IMR-90 (cell line): ENCODE measurements around the gene CD34. TPM values are rescaled to one million over a fixed set of nuclear protein-coding genes. Genes with fewer than 3 reads are reported as not detected.

Experiments used
- ATAC-seq: fragments of 200-7000 bp; cut with Tn5 transposase; 2 replicates; pipeline ENCODE4 v1.9.1; 2020; ENCODE audit warnings: low read depth, mild to moderate bottlenecking, moderate library complexity
- BruUV-seq: library from RNA; stranded (reverse); fragments of 400-500 nt; replicated peaks from 2 replicates; lab custom pipeline; 2021; lab: Mats Ljungman, UMichigan
- CTCF ChIA-PET: fragments of 300-600 bp; formaldehyde crosslinking; extraction: SDS; loops from one replicate; lab custom pipeline; 2021; ENCODE audit warnings: antibody characterized with exemption; lab: Yijun Ruan, JAX
- POLR2A ChIA-PET: fragments of 300-600 bp; sonication (Branson Sonifier 250); formaldehyde crosslinking; loops from one replicate; lab custom pipeline; 2022; ENCODE audit warnings: antibody characterized with exemption; ENCODE audit not compliant: unreplicated experiment; lab: Charles Lee
- DNase-seq: peaks from one replicate; pipeline ENCODE4 v3.0.0; 2013
- H2AFZ ChIP-seq: replicated peaks from 2 replicates; pipeline ENCODE3; 2013; ENCODE audit warnings: low read length, mild to moderate bottlenecking; ENCODE audit not compliant: poor library complexity
- H2AK5ac ChIP-seq: 2 replicates; pipeline ENCODE4 v1.6.1; 2013; ENCODE audit warnings: low read depth, low read length, inconsistent platforms
- H2AK9ac ChIP-seq: replicated peaks from 2 replicates; pipeline ENCODE3; 2013; ENCODE audit warnings: mild to moderate bottlenecking, low read depth, low read length, moderate library complexity; ENCODE audit not compliant: poor library complexity
- H2BK120ac ChIP-seq: 2 replicates; pipeline ENCODE4 v1.6.1; 2013; ENCODE audit warnings: low read depth, low read length, inconsistent platforms
- H2BK15ac ChIP-seq: 3 replicates; pipeline ENCODE4 v1.6.1; 2013; ENCODE audit warnings: low read depth, low read length, inconsistent platforms
- H2BK20ac ChIP-seq: 2 replicates; pipeline ENCODE4 v1.6.1; 2013; ENCODE audit warnings: low read depth, mild to moderate bottlenecking, inconsistent platforms, low read length, moderate library complexity
- H2BK5ac ChIP-seq: 2 replicates; pipeline ENCODE4 v1.6.1; 2013; ENCODE audit warnings: mild to moderate bottlenecking, low read depth, low read length, inconsistent platforms; ENCODE audit not compliant: poor library complexity, severe bottlenecking
- H3K14ac ChIP-seq: replicated peaks from 2 replicates; pipeline ENCODE4 v1.6.1; 2013; ENCODE audit warnings: low read depth, low read length, inconsistent platforms
- H3K18ac ChIP-seq: 2 replicates; pipeline ENCODE4 v1.6.1; 2013; ENCODE audit warnings: low read depth, low read length, control low read depth
- H3K23ac ChIP-seq: 2 replicates; pipeline ENCODE4 v1.6.1; 2013; ENCODE audit warnings: low read depth, low read length, inconsistent platforms
- H3K27ac ChIP-seq: 2 replicates; pipeline ENCODE4 v1.5.1; 2013; ENCODE audit warnings: mild to moderate bottlenecking, control low read depth, low read length; ENCODE audit not compliant: insufficient read depth
- H3K27me3 ChIP-seq: 2 replicates; pipeline ENCODE4 v1.6.1; 2013; ENCODE audit warnings: low read length; ENCODE audit not compliant: control insufficient read depth, insufficient read depth
- H3K36me3 ChIP-seq: 2 replicates; pipeline ENCODE4 v1.6.1; 2013; ENCODE audit warnings: low read length, mixed read lengths; ENCODE audit not compliant: control insufficient read depth, insufficient read depth
- H3K4ac ChIP-seq: 2 replicates; pipeline ENCODE4 v1.6.1; 2013; ENCODE audit warnings: low read depth, low read length, inconsistent platforms
- H3K4me1 ChIP-seq: 2 replicates; pipeline ENCODE4 v1.6.1; 2013; ENCODE audit warnings: low read length, mixed read lengths; ENCODE audit not compliant: control insufficient read depth, insufficient read depth
- H3K4me2 ChIP-seq: 2 replicates; pipeline ENCODE4 v1.6.1; 2013; ENCODE audit warnings: low read depth, mild to moderate bottlenecking, control low read depth, low read length, moderate library complexity
- H3K4me3 ChIP-seq: 2 replicates; pipeline ENCODE4 v1.5.1; 2013; ENCODE audit warnings: low read depth, mild to moderate bottlenecking, control low read depth, low read length, moderate library complexity; ENCODE audit not compliant: insufficient read depth
- H3K56ac ChIP-seq: 2 replicates; pipeline ENCODE4 v1.6.1; 2013; ENCODE audit warnings: low read length, inconsistent platforms; ENCODE audit not compliant: insufficient read depth; ENCODE audit errors: extremely low read depth
- H3K79me1 ChIP-seq, 2 experiments: 2 replicates each; pipeline ENCODE4 v1.6.1; 2013; ENCODE audit warnings: low read length in 2 of 2, inconsistent platforms in 1 of 2, low read depth in 1 of 2
- H3K9ac ChIP-seq: 2 replicates; pipeline ENCODE4 v1.6.1; 2013; ENCODE audit warnings: low read depth, low read length, control low read depth
- H3K9me1 ChIP-seq: 2 replicates; pipeline ENCODE4 v1.6.1; 2013; ENCODE audit warnings: low read length, inconsistent platforms; ENCODE audit not compliant: insufficient read depth
- H3K9me3 ChIP-seq: 2 replicates; pipeline ENCODE4 v1.6.1; 2013; ENCODE audit warnings: low read length; ENCODE audit not compliant: control insufficient read depth, insufficient read depth
- H4K20me1 ChIP-seq: 2 replicates; pipeline ENCODE4 v1.6.1; 2013; ENCODE audit warnings: low read length, inconsistent platforms; ENCODE audit not compliant: insufficient read depth
- H4K5ac ChIP-seq: 2 replicates; pipeline ENCODE4 v1.6.1; 2013; ENCODE audit warnings: mild to moderate bottlenecking, low read depth, low read length, control low read depth
- H4K8ac ChIP-seq, 2 experiments: 2 replicates each; pipeline ENCODE4 v1.6.1; 2013; ENCODE audit warnings: low read depth in 2 of 2, low read length in 2 of 2, control low read depth in 1 of 2, inconsistent platforms in 1 of 2
- H4K91ac ChIP-seq: 2 replicates; pipeline ENCODE4 v1.6.1; 2013; ENCODE audit warnings: low read depth, low read length, inconsistent platforms; ENCODE audit not compliant: insufficient read depth
- BHLHE40 ChIP-seq: fragments of 150-350 bp; IDR thresholded peaks from 2 replicates; pipeline ENCODE4 v1.6.1; 2016; ENCODE audit warnings: mild to moderate bottlenecking, low read depth, low read length
- CEBPB ChIP-seq: IDR thresholded peaks from 2 replicates; pipeline ENCODE4 v1.6.1; 2012; ENCODE audit warnings: low read depth, low read length, improper control_type of control experiment
- CHD1 ChIP-seq: IDR thresholded peaks from 2 replicates; pipeline ENCODE4 v1.6.1; 2012; ENCODE audit warnings: low read depth, low read length, improper control_type of control experiment
- FOS ChIP-seq: fragments of 150-350 bp; IDR thresholded peaks from 2 replicates; pipeline ENCODE4 v1.6.1; 2016; ENCODE audit warnings: low read depth, low read length
- MAFK ChIP-seq: IDR thresholded peaks from 2 replicates; pipeline ENCODE4 v1.6.1; 2012; ENCODE audit warnings: low read depth, low read length, improper control_type of control experiment
- MAZ ChIP-seq: IDR thresholded peaks from 2 replicates; pipeline ENCODE4 v1.6.1; 2012; ENCODE audit warnings: low read depth, mild to moderate bottlenecking, low read length, improper control_type of control experiment, moderate library complexity, borderline replicate concordance
- MXI1 ChIP-seq: IDR thresholded peaks from 2 replicates; pipeline ENCODE4 v1.6.1; 2012; ENCODE audit warnings: low read depth, mild to moderate bottlenecking, low read length, moderate library complexity, borderline replicate concordance
- NFE2L2 ChIP-seq: fragments of 150-350 bp; IDR thresholded peaks from 2 replicates; pipeline ENCODE4 v1.6.1; 2016; ENCODE audit warnings: low read depth, mild to moderate bottlenecking, low read length
- POLR2A ChIP-seq: IDR thresholded peaks from 2 replicates; pipeline ENCODE4 v1.6.1; 2012; ENCODE audit warnings: mild to moderate bottlenecking, low read depth, low read length
- RAD21 ChIP-seq: IDR thresholded peaks from 2 replicates; pipeline ENCODE4 v1.6.1; 2012; ENCODE audit warnings: low read length, improper control_type of control experiment
- RCOR1 ChIP-seq: IDR thresholded peaks from 2 replicates; pipeline ENCODE4 v1.6.1; 2012; ENCODE audit warnings: mild to moderate bottlenecking, low read length, improper control_type of control experiment; ENCODE audit not compliant: insufficient replicate concordance
- RFX5 ChIP-seq: IDR thresholded peaks from 2 replicates; pipeline ENCODE4 v1.8.0; 2012; ENCODE audit warnings: low read depth, mild to moderate bottlenecking, low read length, moderate library complexity
- SMC3 ChIP-seq: fragments of 150-350 bp; IDR thresholded peaks from 2 replicates; pipeline ENCODE4 v1.6.1; 2016; ENCODE audit warnings: low read depth, mild to moderate bottlenecking, antibody characterized with exemption, low read length, moderate library complexity
- WGBS, 2 experiments: methylation state at CpG; one replicate each; pipeline versions ENCODE4 v1.1.5 to v1.1.7; 2013; ENCODE audit warnings: missing lambda C conversion rate in 2 of 2; ENCODE audit not compliant: insufficient read length in 1 of 2; ENCODE audit errors: extremely low coverage in 2 of 2; 5-methylcytosine and 5-hydroxymethylcytosine counted together
- dilution Hi-C: fragments of 300-500 bp; cut with HindIII; formaldehyde crosslinking; loops from one replicate; pipeline ENCODE4 v1.14.3; 2018; ENCODE audit warnings: low sequenced_read_pairs; ENCODE audit not compliant: unreplicated experiment
- in situ Hi-C: fragments of 300-500 bp; cut with MboI; formaldehyde crosslinking; loops from 3 replicates; pipeline ENCODE4 v1.14.3; 2019; ENCODE audit warnings: low sequenced_read_pairs, inconsistent platforms, mixed read lengths
- intact Hi-C: fragments of 100-400 bp; cut with micrococcal nuclease; formaldehyde crosslinking; loops from 2 replicates; pipeline ENCODE4 v1.10.0; 2022
- polyA plus RNA-seq, 3 experiments: library from polyadenylated mRNA; depleted of rRNA; stranded (reverse); fragments of >200 nt; gene quantifications; 2 replicates each; pipeline ENCODE4 v1.2.3, GENCODE V29; 2012; ENCODE audit warnings: low replicate concordance in 1 of 3
- total RNA-seq: library from RNA; depleted of rRNA; stranded (reverse); fragments of >200 nt; gene quantifications from 2 replicates; pipeline ENCODE4 v1.2.3, GENCODE V29; 2012
- TF ChIP-seq, protein P1 (sequence below): fragments of 150-350 bp; IDR thresholded peaks from 2 replicates; pipeline ENCODE4 v1.6.1; 2017; ENCODE audit warnings: mild to moderate bottlenecking, antibody characterized with exemption, low read length, low read depth
- TF ChIP-seq, protein P2 (sequence below): fragments of 150-350 bp; IDR thresholded peaks from 2 replicates; pipeline ENCODE4 v1.6.1; 2016; ENCODE audit warnings: low read depth, mild to moderate bottlenecking, low read length, moderate library complexity, borderline replicate concordance
- TF ChIP-seq, protein P3 (sequence below): conservative IDR thresholded peaks from 2 replicates; pipeline ENCODE4 v1.5.1; 2012; ENCODE audit warnings: mild to moderate bottlenecking, low read depth, low read length, improper control_type of control experiment

CD34 gene
- total and polyA plus RNA-seq, 2 of the 4 experiments (the other 2 are of a cell fraction): 0.14 TPM; not detected in 1

DNA sequence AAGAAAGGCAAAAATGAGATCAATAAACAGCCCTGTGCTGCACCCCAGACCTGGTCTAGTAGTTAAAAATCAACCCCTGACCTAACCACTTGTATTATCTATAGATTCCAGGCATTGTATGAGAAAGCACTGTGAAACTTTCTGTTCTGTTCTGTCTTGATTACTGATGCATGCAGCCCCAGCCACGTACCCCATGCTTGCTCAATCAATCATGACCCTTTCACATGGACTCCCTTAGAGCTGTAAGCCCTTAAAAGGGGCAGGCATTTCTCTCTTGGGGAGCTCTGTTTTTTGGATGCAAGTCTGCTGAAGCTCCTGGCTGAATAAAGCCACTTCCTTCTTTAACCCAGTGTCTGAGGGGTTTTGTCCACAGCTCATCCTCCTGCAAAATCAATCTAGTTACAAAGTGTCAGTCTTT, 24.2 kb upstream of the CD34 start:
- H2BK20ac ChIP-seq: no peak overlapping the region
- no peak overlapping the region for H3K23ac ChIP-seq
- H3K4me1 ChIP-seq: no peaks in the 10 kb centered on the region
- intact Hi-C loops: no loop called here
- no peak overlapping the region for H3K4me2 ChIP-seq
- no peaks in the 10 kb centered on the region for H3K9me1 ChIP-seq
- H2AK9ac ChIP-seq: no peak overlapping the region
- H3K27ac ChIP-seq: no peak overlapping the region
- H3K9ac ChIP-seq: no peak overlapping the region
- H4K91ac ChIP-seq: no peak overlapping the region
- no peak overlapping the region for H2BK120ac ChIP-seq
- no peak for ATAC-seq
- no peak overlapping the region for H2BK5ac ChIP-seq
- H2BK15ac ChIP-seq: no peak overlapping the region
- no peak overlapping the region for H3K14ac ChIP-seq
- in situ Hi-C loops: no loop called here
- no CpG with 5 or more reads among the region's 1 CpG for WGBS, 2 experiments
- dilution Hi-C loops: no loop called here
- CTCF ChIA-PET: interaction anchor here (0.8 to 1.0 kb wide), 2 partner anchors 28 to 50 kb away, joined by 3 to 5 read pairs; no protein-coding TSS in a partner anchor
- H3K4me3 ChIP-seq: no peak overlapping the region
- H3K18ac ChIP-seq: no peak overlapping the region
- H3K36me3 ChIP-seq: no peaks in the 10 kb centered on the region
- no peak overlapping the region for H3K4ac ChIP-seq
- no peaks in the 10 kb centered on the region for H3K9me3 ChIP-seq
- no peaks in the 10 kb centered on the region for H4K20me1 ChIP-seq
- H3K27me3 ChIP-seq: no peaks in the 10 kb centered on the region
- no peak overlapping the region for H2AFZ ChIP-seq
- no peak overlapping the region for H2AK5ac ChIP-seq
- no peak for DNase-seq
- no TSS peak for BruUV-seq
- no peaks in the 10 kb centered on the region for H3K79me1 ChIP-seq
- H4K5ac ChIP-seq: no peak overlapping the region
- no peak overlapping the region for H4K8ac ChIP-seq
- POLR2A ChIA-PET: no interaction called here
- no peak overlapping the region for H3K56ac ChIP-seq
- TF ChIP-seq SMC3 (no peak), BHLHE40 (no peak), FOS (no peak), RCOR1 (no peak), NFE2L2 (no peak), CHD1 (no peak), RFX5 (no peak), CEBPB (no peak), MXI1 (no peak), POLR2A (no peak), MAFK (no peak), RAD21 (no peak), MAZ (no peak)
- TF ChIP-seq, protein P1, sequence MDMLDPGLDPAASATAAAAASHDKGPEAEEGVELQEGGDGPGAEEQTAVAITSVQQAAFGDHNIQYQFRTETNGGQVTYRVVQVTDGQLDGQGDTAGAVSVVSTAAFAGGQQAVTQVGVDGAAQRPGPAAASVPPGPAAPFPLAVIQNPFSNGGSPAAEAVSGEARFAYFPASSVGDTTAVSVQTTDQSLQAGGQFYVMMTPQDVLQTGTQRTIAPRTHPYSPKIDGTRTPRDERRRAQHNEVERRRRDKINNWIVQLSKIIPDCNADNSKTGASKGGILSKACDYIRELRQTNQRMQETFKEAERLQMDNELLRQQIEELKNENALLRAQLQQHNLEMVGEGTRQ: no peak
- TF ChIP-seq, protein P2, sequence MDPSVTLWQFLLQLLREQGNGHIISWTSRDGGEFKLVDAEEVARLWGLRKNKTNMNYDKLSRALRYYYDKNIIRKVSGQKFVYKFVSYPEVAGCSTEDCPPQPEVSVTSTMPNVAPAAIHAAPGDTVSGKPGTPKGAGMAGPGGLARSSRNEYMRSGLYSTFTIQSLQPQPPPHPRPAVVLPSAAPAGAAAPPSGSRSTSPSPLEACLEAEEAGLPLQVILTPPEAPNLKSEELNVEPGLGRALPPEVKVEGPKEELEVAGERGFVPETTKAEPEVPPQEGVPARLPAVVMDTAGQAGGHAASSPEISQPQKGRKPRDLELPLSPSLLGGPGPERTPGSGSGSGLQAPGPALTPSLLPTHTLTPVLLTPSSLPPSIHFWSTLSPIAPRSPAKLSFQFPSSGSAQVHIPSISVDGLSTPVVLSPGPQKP: no peak
- TF ChIP-seq, protein P3, sequence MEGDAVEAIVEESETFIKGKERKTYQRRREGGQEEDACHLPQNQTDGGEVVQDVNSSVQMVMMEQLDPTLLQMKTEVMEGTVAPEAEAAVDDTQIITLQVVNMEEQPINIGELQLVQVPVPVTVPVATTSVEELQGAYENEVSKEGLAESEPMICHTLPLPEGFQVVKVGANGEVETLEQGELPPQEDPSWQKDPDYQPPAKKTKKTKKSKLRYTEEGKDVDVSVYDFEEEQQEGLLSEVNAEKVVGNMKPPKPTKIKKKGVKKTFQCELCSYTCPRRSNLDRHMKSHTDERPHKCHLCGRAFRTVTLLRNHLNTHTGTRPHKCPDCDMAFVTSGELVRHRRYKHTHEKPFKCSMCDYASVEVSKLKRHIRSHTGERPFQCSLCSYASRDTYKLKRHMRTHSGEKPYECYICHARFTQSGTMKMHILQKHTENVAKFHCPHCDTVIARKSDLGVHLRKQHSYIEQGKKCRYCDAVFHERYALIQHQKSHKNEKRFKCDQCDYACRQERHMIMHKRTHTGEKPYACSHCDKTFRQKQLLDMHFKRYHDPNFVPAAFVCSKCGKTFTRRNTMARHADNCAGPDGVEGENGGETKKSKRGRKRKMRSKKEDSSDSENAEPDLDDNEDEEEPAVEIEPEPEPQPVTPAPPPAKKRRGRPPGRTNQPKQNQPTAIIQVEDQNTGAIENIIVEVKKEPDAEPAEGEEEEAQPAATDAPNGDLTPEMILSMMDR: no peak
